HCT116 (cell line): Measurements from ENCODE around the gene MED23. TPM values are rescaled to one million over a fixed set of nuclear protein-coding genes. Genes with fewer than 3 reads are reported as not detected.

Source experiments
- ATAC-seq: fragments of 200-7000 bp; cut with Tn5 transposase; 2 replicates; pipeline ENCODE4 v1.9.1; 2020; ENCODE audit warnings: mild to moderate bottlenecking, moderate library complexity
- BruUV-seq: library from RNA; stranded (reverse); fragments of 400-500 nt; replicated peaks from 2 replicates; lab custom pipeline; 2021; lab: Mats Ljungman, UMichigan
- CTCF ChIA-PET: fragments of 300-600 bp; sonication (Branson Sonifier 250); formaldehyde crosslinking; loops from one replicate; lab custom pipeline; 2021; ENCODE audit warnings: antibody characterized with exemption; lab: Charles Lee
- POLR2A ChIA-PET: fragments of 300-600, 350-600 bp; sonication (Branson Sonifier 250); formaldehyde crosslinking; loops from one replicate; lab custom pipeline; 2021; ENCODE audit warnings: antibody characterized with exemption; lab: Charles Lee
- RAD21 ChIA-PET, 2 experiments: fragments of 300-600 bp; sonication (Branson Sonifier 250); formaldehyde crosslinking; loops; one replicate each; lab custom pipeline; 2023; ENCODE audit warnings: low total read pairs in 2 of 2; ENCODE audit not compliant: uncharacterized antibody in 2 of 2, unreplicated experiment in 2 of 2, low non-redundant PET in 1 of 2; lab: Charles Lee
- DNase-seq: peaks from one replicate; pipeline ENCODE4 v3.0.0-alpha.2; 2010; ENCODE audit warnings: low read depth, low spot score
- H2AFZ ChIP-seq: fragments of 200-600 bp; shearing (Covaris generic), sonication (generic); 2 replicates; pipeline ENCODE4 v1.6.1; 2017; ENCODE audit warnings: low read depth, mixed run types, mixed read lengths, antibody characterized with exemption, low read length; ENCODE audit not compliant: poor library complexity, severe bottlenecking
- H3K27ac ChIP-seq: 2 replicates; pipeline ENCODE4 v1.5.1; 2012; ENCODE audit warnings: low read depth, low read length
- H3K27me3 ChIP-seq: fragments of 200-600 bp; sonication (generic); 2 replicates; pipeline ENCODE4 v1.6.1; 2016; ENCODE audit warnings: mixed run types, low read length, mixed read lengths; ENCODE audit not compliant: insufficient read depth
- H3K36me3 ChIP-seq, 2 experiments: fragments of 200-500 bp in 1 of 2; fragments of 200-600 bp in 1 of 2; sonication (Bioruptor generic) in 1 of 2; sonication (generic) in 1 of 2; 2 replicates each; pipeline versions ENCODE4 v1.5.1 to v1.6.1; 2014 to 2016; ENCODE audit warnings: low read length in 2 of 2, inconsistent platforms in 1 of 2, mixed read lengths in 1 of 2, mixed run types in 1 of 2; ENCODE audit not compliant: insufficient read depth in 2 of 2, control insufficient read depth in 1 of 2
- H3K4me1 ChIP-seq, 2 experiments: fragments of 200-600 bp in 1 of 2; sonication (generic) in 1 of 2; 2 replicates each; pipeline versions ENCODE4 v1.5.1 to v1.6.1; 2012 to 2017; ENCODE audit warnings: low read length in 2 of 2, inconsistent platforms in 1 of 2, mild to moderate bottlenecking in 1 of 2, mixed read lengths in 1 of 2, mixed run types in 1 of 2, moderate library complexity in 1 of 2; ENCODE audit not compliant: insufficient read depth in 2 of 2, control insufficient read depth in 1 of 2
- H3K4me2 ChIP-seq: fragments of 200-600 bp; sonication (generic); 2 replicates; pipeline ENCODE4 v1.6.1; 2017; ENCODE audit warnings: mixed run types, low read length, mixed read lengths
- H3K4me3 ChIP-seq, 2 experiments: fragments of 200-600 bp in 1 of 2; sonication (generic) in 1 of 2; replicated peaks in 1 of 2; 2 replicates each; pipeline ENCODE4 v1.5.1; 2011 to 2016; ENCODE audit warnings: low read length in 2 of 2, control low read depth in 1 of 2, low read depth in 1 of 2, mild to moderate bottlenecking in 1 of 2, mixed read lengths in 1 of 2, mixed run types in 1 of 2
- H3K79me2 ChIP-seq: fragments of 200-600 bp; sonication (generic); 2 replicates; pipeline ENCODE4 v1.6.1; 2017; ENCODE audit warnings: mild to moderate bottlenecking, mixed run types, low read length, moderate library complexity, mixed read lengths; ENCODE audit not compliant: insufficient read depth
- H3K9ac ChIP-seq: fragments of 200-600 bp; sonication (generic); 2 replicates; pipeline ENCODE4 v1.6.1; 2016; ENCODE audit warnings: low read length, mixed read lengths
- H3K9me2 ChIP-seq: fragments of 200-600 bp; sonication (generic), shearing (Covaris generic); 2 replicates; pipeline ENCODE4 v1.6.1; 2017; ENCODE audit warnings: mixed run types, mild to moderate bottlenecking, moderate library complexity; ENCODE audit not compliant: insufficient read depth
- H3K9me3 ChIP-seq, 2 experiments: fragments of 200-500 bp in 1 of 2; fragments of 200-600 bp in 1 of 2; sonication (Bioruptor generic) in 1 of 2; sonication (generic) in 1 of 2; 2 replicates each; pipeline ENCODE4 v1.6.1; 2014 to 2017; ENCODE audit warnings: low read length in 2 of 2, mixed read lengths in 2 of 2, inconsistent platforms in 1 of 2, low read depth in 1 of 2, mild to moderate bottlenecking in 1 of 2, mixed run types in 1 of 2, moderate library complexity in 1 of 2; ENCODE audit not compliant: control insufficient read depth in 1 of 2, insufficient read depth in 1 of 2
- H4K20me1 ChIP-seq: fragments of 200-600 bp; sonication (generic), shearing (Covaris generic); 2 replicates; pipeline ENCODE4 v1.6.1; 2017; ENCODE audit warnings: mixed run types, mild to moderate bottlenecking, moderate library complexity; ENCODE audit not compliant: insufficient read depth
- CBX3 ChIP-seq: IDR thresholded peaks from 2 replicates; pipeline ENCODE4 v1.6.1; 2012; ENCODE audit warnings: low read depth
- ELF1 ChIP-seq: IDR thresholded peaks from 2 replicates; pipeline ENCODE4 v1.6.1; 2012; ENCODE audit warnings: low read depth, borderline replicate concordance
- EZH2 ChIP-seq: fragments of 200-600 bp; sonication (generic); IDR thresholded peaks from 2 replicates; pipeline ENCODE4 v1.6.1; 2017; ENCODE audit warnings: antibody characterized with exemption, mixed run types
- EZH2phosphoT487 ChIP-seq: fragments of 200-600 bp; IDR thresholded peaks from 2 replicates; pipeline ENCODE4 v1.6.1; 2018; ENCODE audit warnings: antibody characterized with exemption, borderline replicate concordance
- FOSL1 ChIP-seq: IDR thresholded peaks from 2 replicates; pipeline ENCODE4 v1.6.1; 2012; ENCODE audit warnings: low read depth
- JUND ChIP-seq: IDR thresholded peaks from 2 replicates; pipeline ENCODE4 v1.6.1; 2012
- TCF7L2 ChIP-seq: IDR thresholded peaks from 2 replicates; pipeline ENCODE4 v1.7.0; 2011; ENCODE audit warnings: borderline replicate concordance, inconsistent platforms; ENCODE audit not compliant: insufficient read depth, insufficient read length; ENCODE audit errors: extremely low read depth
- ZFX ChIP-seq: fragments of 450-650 bp; IDR thresholded peaks from 2 replicates; pipeline ENCODE4 v1.6.1; 2017
- ZNF274 ChIP-seq: fragments of 200-500 bp; sonication (Bioruptor generic); IDR thresholded peaks from 2 replicates; pipeline ENCODE4 v1.6.1; 2014; ENCODE audit warnings: mild to moderate bottlenecking, low read depth, low read length, inconsistent platforms
- intact Hi-C: fragments of 100-400 bp; cut with micrococcal nuclease; formaldehyde crosslinking; loops from 2 replicates; pipeline ENCODE4 v1.10.0; 2022
- total RNA-seq: library from RNA; stranded (reverse); gene quantifications from one replicate; pipeline ENCODE4 v1.2.1, GENCODE V29; 2021; ENCODE audit not compliant: unreplicated experiment
- TF ChIP-seq, protein P1 (sequence below): IDR thresholded peaks from 2 replicates; pipeline ENCODE4 v1.6.1; 2011; ENCODE audit warnings: mild to moderate bottlenecking, low read length, moderate library complexity; ENCODE audit not compliant: insufficient replicate concordance; ENCODE audit errors: extremely low read depth
- TF ChIP-seq, protein P2 (sequence below): IDR thresholded peaks from 2 replicates; pipeline ENCODE4 v1.6.1; 2012

Gene MED23
- total RNA-seq, 1 experiment from 2014 or later: 17.2 TPM

DNA sequence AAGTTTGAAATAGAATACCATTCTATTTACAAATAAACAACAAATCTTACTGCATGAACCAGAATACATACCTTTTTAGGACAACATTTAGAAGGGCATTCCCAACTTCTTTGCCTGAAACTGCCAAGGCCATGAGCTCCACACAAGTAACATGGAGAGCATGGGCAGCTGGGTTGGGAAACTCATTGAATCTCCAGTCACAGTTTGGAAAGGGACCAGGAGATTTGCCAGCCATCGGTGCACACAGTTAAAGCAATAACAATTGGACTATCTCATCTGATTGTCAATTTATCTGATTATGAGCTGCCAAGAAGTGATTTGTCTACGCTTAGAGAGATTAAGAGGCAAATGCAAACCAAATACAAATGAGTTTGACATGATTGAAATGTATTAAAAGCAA, 35.1 kb downstream of the MED23 start:
- no peak overlapping the region for H3K9ac ChIP-seq
- POLR2A ChIA-PET: no interaction called here
- TF ChIP-seq CBX3 (no peak), ELF1 (no peak), EZH2phosphoT487 (no peak), ZFX (no peak), ZNF274 (no peak), JUND (no peak), TCF7L2 (no peak)
- TF ChIP-seq, protein P1, sequence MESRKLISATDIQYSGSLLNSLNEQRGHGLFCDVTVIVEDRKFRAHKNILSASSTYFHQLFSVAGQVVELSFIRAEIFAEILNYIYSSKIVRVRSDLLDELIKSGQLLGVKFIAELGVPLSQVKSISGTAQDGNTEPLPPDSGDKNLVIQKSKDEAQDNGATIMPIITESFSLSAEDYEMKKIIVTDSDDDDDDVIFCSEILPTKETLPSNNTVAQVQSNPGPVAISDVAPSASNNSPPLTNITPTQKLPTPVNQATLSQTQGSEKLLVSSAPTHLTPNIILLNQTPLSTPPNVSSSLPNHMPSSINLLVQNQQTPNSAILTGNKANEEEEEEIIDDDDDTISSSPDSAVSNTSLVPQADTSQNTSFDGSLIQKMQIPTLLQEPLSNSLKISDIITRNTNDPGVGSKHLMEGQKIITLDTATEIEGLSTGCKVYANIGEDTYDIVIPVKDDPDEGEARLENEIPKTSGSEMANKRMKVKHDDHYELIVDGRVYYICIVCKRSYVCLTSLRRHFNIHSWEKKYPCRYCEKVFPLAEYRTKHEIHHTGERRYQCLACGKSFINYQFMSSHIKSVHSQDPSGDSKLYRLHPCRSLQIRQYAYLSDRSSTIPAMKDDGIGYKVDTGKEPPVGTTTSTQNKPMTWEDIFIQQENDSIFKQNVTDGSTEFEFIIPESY: no peak
- TF ChIP-seq, all 23 proteins: peak for 0
- Histone ChIP-seq H3K4me2 (no peak overlapping the region), H3K27me3 (no peaks in the 10 kb centered on the region), H3K9me2 (no peaks in the 10 kb centered on the region), H3K4me3 (no peak overlapping the region), H4K20me1 (no peaks in the 10 kb centered on the region), H3K4me1 (no peaks in the 10 kb centered on the region), H3K9me3 (no peaks in the 10 kb centered on the region), H2AFZ (no peak overlapping the region), H3K79me2 (no peaks in the 10 kb centered on the region), H3K36me3 (peaks cover 10 to 23% of the 10 kb centered on the region in 2 experiments; a peak in 3 of 4 replicates), H3K27ac (no peak overlapping the region)
- intact Hi-C loops: no loop called here
- ChIA-PET RAD21 (no interaction called here), CTCF (no interaction called here)
- BruUV-seq: no TSS peak
- no peak for DNase-seq
- no peak for ATAC-seq

DNA sequence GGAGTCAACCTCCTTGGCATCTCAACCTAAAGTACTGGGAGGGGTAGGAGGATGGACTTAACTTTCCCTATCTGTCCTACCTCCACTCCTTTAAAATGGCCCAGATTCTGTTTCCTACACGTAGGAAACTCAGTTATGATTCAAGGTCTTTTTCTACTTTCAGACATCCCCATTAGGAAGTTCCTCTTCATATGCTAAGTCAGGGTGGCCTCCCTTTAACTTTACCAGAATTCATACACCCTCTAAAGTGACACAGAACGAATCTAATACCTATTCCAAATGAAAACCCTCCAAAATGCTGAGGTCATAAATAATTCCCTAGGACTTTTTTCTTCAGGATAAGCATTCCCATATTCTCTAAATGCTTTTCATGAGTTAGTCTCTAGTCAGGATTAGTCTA, 39.4 kb downstream of the MED23 start:
- H3K4me1 ChIP-seq: no peaks in the 10 kb centered on the region
- H3K27ac ChIP-seq: no peak overlapping the region
- H3K79me2 ChIP-seq: no peaks in the 10 kb centered on the region
- no TSS peak for BruUV-seq
- no peak overlapping the region for H2AFZ ChIP-seq
- ChIA-PET CTCF (no interaction called here), RAD21 (no interaction called here), POLR2A (no interaction called here)
- no peaks in the 10 kb centered on the region for H4K20me1 ChIP-seq
- intact Hi-C loops: no loop called here
- H3K9ac ChIP-seq: no peak overlapping the region
- no peaks in the 10 kb centered on the region for H3K27me3 ChIP-seq
- ATAC-seq (no peak), DNase-seq (no peak)
- H3K4me3 ChIP-seq: no peak overlapping the region
- no peaks in the 10 kb centered on the region for H3K9me2 ChIP-seq
- TF ChIP-seq, protein P2, sequence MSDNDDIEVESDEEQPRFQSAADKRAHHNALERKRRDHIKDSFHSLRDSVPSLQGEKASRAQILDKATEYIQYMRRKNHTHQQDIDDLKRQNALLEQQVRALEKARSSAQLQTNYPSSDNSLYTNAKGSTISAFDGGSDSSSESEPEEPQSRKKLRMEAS: no peak
- no peak for TF ChIP-seq EZH2
- TF ChIP-seq ELF1: no peak
- no peak for TF ChIP-seq FOSL1
- peaks cover 9 to 19% of the 10 kb centered on the region in 2 experiments; a peak in 3 of 4 replicates for H3K36me3 ChIP-seq
- H3K4me2 ChIP-seq: no peak overlapping the region
- H3K9me3 ChIP-seq: no peaks in the 10 kb centered on the region
